GM04503 (cell line): ENCODE data around the gene CEBPZOS.

Experiments used
- DNase-seq: peaks from one replicate; pipeline ENCODE4 v3.0.0-alpha.2; 2012; ENCODE audit warnings: low read depth

The CEBPZOS gene

DNA sequence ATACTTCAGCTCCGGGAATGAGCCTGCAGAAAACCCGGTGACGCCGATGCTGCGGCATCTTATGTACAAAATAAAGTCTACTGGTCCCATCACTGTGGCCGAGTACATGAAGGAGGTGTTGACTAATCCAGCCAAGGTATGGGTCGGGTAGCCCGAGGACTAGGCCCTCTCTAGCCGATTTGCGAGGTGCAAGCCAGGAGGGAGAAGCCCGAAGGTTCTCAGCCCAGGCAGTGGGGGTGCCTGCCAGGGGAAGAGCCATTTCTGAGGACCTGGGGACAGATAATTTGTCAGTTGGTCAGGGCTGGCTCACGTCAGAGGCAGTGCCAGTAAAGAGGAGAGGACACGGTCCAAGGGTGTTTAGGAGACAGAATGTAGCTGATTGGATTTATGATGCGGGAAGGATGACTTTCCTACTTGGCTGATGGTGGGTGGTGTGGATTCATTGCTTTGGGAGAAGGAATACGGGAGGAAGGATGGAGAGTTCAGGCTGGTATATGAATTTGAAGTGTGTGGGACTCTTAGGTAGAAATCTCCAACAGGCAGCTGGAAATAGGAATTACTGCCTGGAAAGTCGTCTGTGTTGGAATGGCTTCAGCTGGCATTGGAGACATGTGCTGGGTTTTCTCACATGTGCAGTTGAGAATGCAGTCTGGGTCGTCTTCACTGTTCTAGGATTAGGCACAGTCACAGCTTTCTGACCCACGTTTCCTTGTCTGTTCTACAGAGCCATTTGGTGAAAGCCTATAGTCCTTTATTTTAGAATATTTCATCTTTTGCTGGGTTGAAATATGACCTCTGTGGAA, 36.0 kb downstream of the CEBPZOS start:
- DNase-seq = peak; percentile 14

DNA sequence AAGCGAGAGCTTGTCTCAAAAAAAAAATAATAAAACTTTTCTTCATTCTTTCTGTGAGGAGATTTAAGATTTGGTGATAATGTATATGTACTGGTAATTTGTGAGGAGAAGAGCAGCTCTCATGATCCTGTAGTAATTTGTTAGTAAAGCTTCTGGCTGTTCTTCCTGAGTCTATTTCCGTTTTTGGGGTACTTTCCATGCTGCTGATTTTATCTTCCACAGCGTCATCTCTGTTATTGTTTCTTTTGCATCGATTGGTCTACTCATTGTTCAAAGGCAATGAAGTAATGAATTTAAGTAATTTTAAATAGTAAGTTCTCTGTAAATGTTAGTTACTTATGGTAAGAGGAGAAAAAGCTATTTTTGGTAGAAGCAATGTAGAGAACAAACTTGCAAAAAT, 47.1 kb downstream of the CEBPZOS start:
- DNase-seq = no peak

DNA sequence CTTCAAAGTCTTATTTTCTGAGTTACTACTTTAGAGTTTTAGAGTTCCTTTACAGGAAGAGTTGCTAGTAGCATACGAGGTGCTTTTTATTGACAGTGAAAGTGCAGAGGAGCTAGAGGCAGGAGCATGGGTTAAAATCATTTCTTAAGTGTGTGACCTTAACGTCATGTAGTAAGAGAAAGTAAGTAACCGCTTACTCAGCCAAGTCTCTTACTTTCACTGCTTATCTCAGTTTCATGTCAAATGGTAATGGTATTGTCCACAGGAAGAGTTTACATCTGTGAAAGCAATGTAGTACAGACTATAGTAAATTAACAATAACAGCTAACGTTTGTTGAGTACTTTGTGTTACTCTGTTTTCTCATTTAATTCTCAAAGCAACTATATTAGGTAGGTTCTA, 47.7 kb downstream of the CEBPZOS start:
- no peak for DNase-seq

DNA sequence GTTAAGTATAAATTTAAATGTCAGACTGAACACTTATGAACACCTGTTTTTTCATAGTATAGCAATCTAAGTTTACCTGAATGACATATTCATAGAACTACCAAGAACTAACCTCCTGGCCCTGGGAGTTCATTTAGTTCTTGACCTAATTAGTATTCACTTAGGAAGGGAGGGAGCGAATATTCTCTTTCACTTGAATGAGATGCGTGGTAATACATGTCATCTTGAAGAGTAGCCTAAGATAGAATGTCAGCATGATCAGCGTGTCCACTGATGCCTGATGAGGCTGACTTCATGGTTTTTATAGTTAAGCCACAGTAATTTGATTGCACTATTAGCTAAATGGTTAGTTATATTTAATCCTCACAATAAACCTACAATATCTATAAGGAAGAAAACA, 48.5 kb downstream of the CEBPZOS start:
- DNase-seq = no peak

DNA sequence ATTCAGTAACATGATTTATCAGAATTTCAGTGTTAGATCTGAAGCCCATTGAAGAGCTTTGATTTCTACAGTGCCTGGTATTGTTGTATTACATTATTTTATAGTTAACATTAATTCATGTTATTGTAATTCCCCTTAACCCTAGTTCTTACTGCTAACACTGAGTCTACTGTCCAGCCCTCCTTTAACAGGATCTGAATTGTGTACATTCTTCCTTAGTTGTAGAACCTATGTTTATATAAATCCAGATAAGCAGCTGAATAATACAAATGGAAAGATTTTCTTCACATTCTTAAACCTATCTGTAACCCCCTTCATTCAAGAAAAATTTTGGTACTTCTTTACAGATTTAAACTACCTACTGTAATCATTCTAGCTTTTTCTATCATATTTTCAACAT, 49.9 kb downstream of the CEBPZOS start:
- DNase-seq = no peak

DNA sequence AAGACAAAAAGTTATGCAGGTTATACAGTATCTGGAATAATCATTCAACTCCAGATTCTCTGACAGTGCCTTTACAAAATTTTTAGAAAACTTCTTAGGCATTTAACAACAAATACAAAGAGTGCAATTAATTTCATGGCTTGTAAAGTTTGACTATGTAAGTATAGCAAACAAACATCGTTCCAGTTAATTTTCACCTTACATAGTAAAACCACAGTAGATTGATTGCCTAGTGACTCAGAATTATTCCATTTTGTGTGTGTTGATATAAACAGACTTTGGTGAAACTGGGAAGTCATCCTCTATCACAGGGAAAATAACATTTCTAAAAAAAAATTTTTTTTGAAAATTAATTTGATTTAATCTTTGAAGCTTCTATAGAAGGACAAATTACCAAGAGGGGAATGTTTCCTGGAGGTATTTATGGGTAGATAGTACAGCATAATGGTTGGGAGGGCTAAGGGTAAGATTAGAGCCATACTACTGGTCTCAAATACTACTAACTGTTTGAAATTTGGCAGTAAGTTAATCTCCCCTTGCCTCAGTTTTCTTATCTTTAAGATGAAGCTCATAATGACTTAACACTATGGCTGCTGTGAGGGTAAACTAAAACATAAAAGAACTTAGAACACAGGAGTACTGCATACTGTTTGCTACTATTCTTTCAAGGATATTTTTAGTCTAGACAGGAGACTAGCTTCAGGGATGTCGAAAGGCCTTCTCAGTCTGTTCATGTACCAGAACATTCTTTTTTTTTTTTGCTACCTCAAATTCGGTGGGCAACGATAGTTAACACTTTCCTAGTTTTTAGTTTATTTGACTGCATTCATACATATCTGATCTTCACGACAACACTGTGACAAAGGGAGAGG, 54.8 kb downstream of the CEBPZOS start:
- no peak for DNase-seq
